A673 (cell line): ENCODE results near the gene MRPL9. TPM values are rescaled to one million over a fixed set of nuclear protein-coding genes. Genes with fewer than 3 reads are reported as not detected.
"Not testable (repeated sequence)": the region's sequence is repeated elsewhere in the genome, so short reads cannot be mapped to it uniquely, and the experiment has no call there.

ENCODE experiments used
- BruUV-seq: library from RNA; stranded (reverse); fragments of 400-500 nt; replicated peaks from 2 replicates; lab custom pipeline; 2021; lab: Mats Ljungman, UMichigan
- CTCF ChIA-PET: fragments of 300-600 bp; sonication (Branson Sonifier 250); formaldehyde crosslinking; loops from one replicate; lab custom pipeline; 2022; ENCODE audit warnings: antibody characterized with exemption; lab: Charles Lee
- POLR2A ChIA-PET: fragments of 300-600 bp; sonication (Branson Sonifier 250); formaldehyde crosslinking; loops from one replicate; lab custom pipeline; 2022; ENCODE audit warnings: antibody characterized with exemption; ENCODE audit not compliant: low non-redundant PET; lab: Charles Lee
- DNase-seq: peaks from one replicate; pipeline ENCODE4 v3.0.0-alpha.2; 2015; ENCODE audit warnings: low spot score
- H3K27ac ChIP-seq: fragments of 200-600 bp; sonication (generic); 2 replicates; pipeline ENCODE4 v1.5.1; 2016; ENCODE audit warnings: mixed run types, low read depth, mild to moderate bottlenecking, mixed read lengths, antibody characterized with exemption, low read length; ENCODE audit not compliant: poor library complexity, severe bottlenecking
- H3K27me3 ChIP-seq: fragments of 200-600 bp; sonication (generic); replicated peaks from 2 replicates; pipeline ENCODE4 v1.6.1; 2017; ENCODE audit warnings: mixed run types, low read depth, mild to moderate bottlenecking, mixed read lengths, antibody characterized with exemption, low read length; ENCODE audit not compliant: insufficient read depth, poor library complexity
- H3K36me3 ChIP-seq: fragments of 200-600 bp; sonication (generic); 2 replicates; pipeline ENCODE4 v1.6.1; 2016; ENCODE audit warnings: mixed run types, mild to moderate bottlenecking, mixed read lengths, antibody characterized with exemption, low read length; ENCODE audit not compliant: insufficient read depth, poor library complexity, severe bottlenecking
- H3K4me1 ChIP-seq: fragments of 200-600 bp; sonication (generic); 2 replicates; pipeline ENCODE4 v1.6.1; 2017; ENCODE audit warnings: mixed run types, mild to moderate bottlenecking, mixed read lengths, antibody characterized with exemption, low read length; ENCODE audit not compliant: insufficient read depth, poor library complexity, severe bottlenecking
- H3K4me3 ChIP-seq: fragments of 200-600 bp; sonication (generic); 2 replicates; pipeline ENCODE4 v1.5.1; 2016; ENCODE audit warnings: low read depth, mixed run types, mild to moderate bottlenecking, mixed read lengths, low read length; ENCODE audit not compliant: poor library complexity, severe bottlenecking
- H3K9me3 ChIP-seq: fragments of 200-600 bp; sonication (generic); 2 replicates; pipeline ENCODE4 v1.6.1; 2016; ENCODE audit warnings: mixed run types, low read depth, mild to moderate bottlenecking, mixed read lengths, antibody characterized with exemption, low read length; ENCODE audit not compliant: poor library complexity, severe bottlenecking
- CTCF ChIP-seq: fragments of 300-800, 200-600 bp; sonication (generic); conservative IDR thresholded peaks from 2 replicates; pipeline ENCODE4 v1.5.1; 2017; ENCODE audit warnings: low read depth, mild to moderate bottlenecking, antibody characterized with exemption, low read length, moderate library complexity, mixed read lengths
- EZH2 ChIP-seq: fragments of 200-600 bp; sonication (generic); IDR thresholded peaks from 2 replicates; pipeline ENCODE4 v1.6.1; 2017; ENCODE audit warnings: borderline replicate concordance, low read depth, mild to moderate bottlenecking, mixed read lengths, antibody characterized with exemption, low read length; ENCODE audit not compliant: poor library complexity, severe bottlenecking
- intact Hi-C: fragments of 100-400 bp; cut with micrococcal nuclease; formaldehyde crosslinking; loops from one replicate; pipeline ENCODE4 v1.10.0; 2022; ENCODE audit not compliant: unreplicated experiment
- total RNA-seq: library from RNA; stranded (reverse); gene quantifications from 2 replicates; pipeline ENCODE4 v1.2.3, GENCODE V29; 2021

MRPL9 gene
- total RNA-seq, 1 experiment from 2014 or later = 143 TPM

- ChIA-PET POLR2A (no interaction called here), CTCF (no interaction called here)
- H3K27me3 ChIP-seq = peaks cover 32% of the 10 kb centered on the region
Measured at GRCh38 chr1:151787689-151788088, 24.4 kb upstream of the MRPL9 start.

GRCh38 chr1:151783796-151784195 is 20.5 kb upstream of the MRPL9 start:
- H3K36me3 ChIP-seq = no peaks in the 10 kb centered on the region
- TF ChIP-seq EZH2 (no peak), CTCF (no peak)
- H3K4me1 ChIP-seq = no peaks in the 10 kb centered on the region
- intact Hi-C loops = no loop called here
- DNase-seq = no peak
- no peak overlapping the region for H3K27ac ChIP-seq
- POLR2A ChIA-PET = no interaction called here
- CTCF ChIA-PET = no interaction called here
- no peaks in the 10 kb centered on the region for H3K9me3 ChIP-seq
- H3K27me3 ChIP-seq = peaks cover 22% of the 10 kb centered on the region
- H3K4me3 ChIP-seq = no peak overlapping the region
- BruUV-seq = no TSS peak

More at GRCh38 chr1:151787689-151788088, 24.4 kb upstream of the MRPL9 start:
- intact Hi-C loops = no loop called here
- no peak for DNase-seq
- H3K4me3 ChIP-seq = no peak overlapping the region
- H3K4me1 ChIP-seq = peaks cover 9% of the 10 kb centered on the region
- TF ChIP-seq EZH2 (no peak), CTCF (no peak)
- no peaks in the 10 kb centered on the region for H3K9me3 ChIP-seq
- H3K27ac ChIP-seq = no peak overlapping the region
- H3K36me3 ChIP-seq = no peaks in the 10 kb centered on the region
- BruUV-seq = no TSS peak

GRCh38 chr1:151782741-151783140 is 19.4 kb upstream of the MRPL9 start:
- Histone ChIP-seq H3K27ac (no peak overlapping the region), H3K4me1 (no peaks in the 10 kb centered on the region), H3K9me3 (no peaks in the 10 kb centered on the region), H3K36me3 (no peaks in the 10 kb centered on the region), H3K4me3 (no peak overlapping the region), H3K27me3 (peaks cover 22% of the 10 kb centered on the region)
- intact Hi-C loops = no loop called here
- TF ChIP-seq EZH2 (no peak), CTCF (no peak)
- DNase-seq = no peak
- BruUV-seq = no TSS peak
- CTCF ChIA-PET = no interaction called here
- POLR2A ChIA-PET = no interaction called here

- CTCF ChIA-PET, POLR2A ChIA-PET, BruUV-seq, H3K27ac ChIP-seq, H3K9me3 ChIP-seq, H3K4me3 ChIP-seq, intact Hi-C loops, DNase-seq, H3K4me1 ChIP-seq, H3K36me3 ChIP-seq: not testable (repeated sequence)
- peaks cover 22% of the 10 kb centered on the region for H3K27me3 ChIP-seq
Measured at GRCh38 chr1:151782026-151782425, 18.7 kb upstream of the MRPL9 start.

- intact Hi-C loops, H3K36me3 ChIP-seq, H3K4me1 ChIP-seq, H3K27ac ChIP-seq, H3K4me3 ChIP-seq, BruUV-seq, DNase-seq, CTCF ChIA-PET, H3K9me3 ChIP-seq, POLR2A ChIA-PET: not testable (repeated sequence)
- peaks cover 17% of the 10 kb centered on the region for H3K27me3 ChIP-seq
Measured at GRCh38 chr1:151780736-151781135, 17.4 kb upstream of the MRPL9 start.
